Right renal pelvis (tissue), 4 donors: Measurements from ENCODE around the gene ZCWPW1. TPM values are rescaled to one million over a fixed set of nuclear protein-coding genes. Genes with fewer than 3 reads are reported as not detected.
A peak's percentile ranks its signal among the peaks of the same experiment; 100 is the strongest.
"Not testable (repeated sequence)": the region's sequence is repeated elsewhere in the genome, so short reads cannot be mapped to it uniquely, and the experiment has no call there.

Source experiments
- DNase-seq, 4 donors: peaks; one replicate each; pipeline ENCODE4 v3.0.0-alpha.2; 2013; ENCODE audit warnings: low read depth in 4 of 4, low spot score in 3 of 4, missing footprints in 1 of 4
- polyA plus RNA-seq, 4 donors: library from polyadenylated mRNA; unstranded; fragments of 120-200 nt; gene quantifications; one replicate each; pipeline ENCODE4 v1.2.1, GENCODE V29; 2013; ENCODE audit not compliant: insufficient read length in 4 of 4

ZCWPW1 gene
- polyA plus RNA-seq, 4 donors = 5.3 to 6.7 (median 5.6) TPM

GRCh38 chr7:100406767-100407166 lies 21.7 kb downstream of the ZCWPW1 start:
- DNase-seq = no peak

GRCh38 chr7:100402241-100402640 lies 26.3 kb downstream of the ZCWPW1 start:
- no peak for DNase-seq

GRCh38 chr7:100401811-100402210 lies 26.7 kb downstream of the ZCWPW1 start:
- DNase-seq = no peak

- peak in 3 of 4 donors; percentile 23 to 27 (median 24) for DNase-seq
Measured at GRCh38 chr7:100400656-100401055, 27.8 kb downstream of the ZCWPW1 start.

- DNase-seq = no peak
Measured at GRCh38 chr7:100400041-100400440, 28.5 kb downstream of the ZCWPW1 start.

GRCh38 chr7:100398239-100398638 lies 30.3 kb downstream of the ZCWPW1 start:
- no peak for DNase-seq

- DNase-seq = no peak
Measured at GRCh38 chr7:100397315-100398081, 31.0 kb downstream of the ZCWPW1 start.

GRCh38 chr7:100396421-100396982 lies 32.0 kb downstream of the ZCWPW1 start:
- DNase-seq = no peak

- DNase-seq = no peak
Measured at GRCh38 chr7:100394077-100394476, 34.4 kb downstream of the ZCWPW1 start.

GRCh38 chr7:100393233-100393905 lies 35.1 kb downstream of the ZCWPW1 start:
- DNase-seq = no peak

GRCh38 chr7:100390286-100391009 lies 38.1 kb downstream of the ZCWPW1 start:
- DNase-seq = no peak

- no peak for DNase-seq
Measured at GRCh38 chr7:100389437-100390088, 38.9 kb downstream of the ZCWPW1 start.

- DNase-seq = no peak
Measured at GRCh38 chr7:100387695-100388094, 40.8 kb downstream of the ZCWPW1 start.

GRCh38 chr7:100386940-100387339 lies 41.6 kb downstream of the ZCWPW1 start:
- no peak for DNase-seq

- DNase-seq = no peak
Measured at GRCh38 chr7:100384628-100385294, 43.7 kb downstream of the ZCWPW1 start.

GRCh38 chr7:100382234-100382853 lies 46.2 kb downstream of the ZCWPW1 start:
- not testable (repeated sequence) for DNase-seq

- DNase-seq = not testable (repeated sequence)
Measured at GRCh38 chr7:100381531-100382233, 46.8 kb downstream of the ZCWPW1 start.

- no peak for DNase-seq
Measured at GRCh38 chr7:100380196-100380595, 48.3 kb downstream of the ZCWPW1 start.
